HEK293T (cell line): Measurements from ENCODE around the gene CADPS.

Experiments
- BHLHE40 ChIP-seq: fragments of 450-650 bp; IDR thresholded peaks from 2 replicates; pipeline ENCODE4 v1.6.1; 2016; ENCODE audit warnings: mild to moderate bottlenecking, moderate library complexity, borderline replicate concordance
- SUZ12 ChIP-seq: fragments of 450-650 bp; IDR thresholded peaks from 2 replicates; pipeline ENCODE4 v1.6.1; 2016; ENCODE audit warnings: mild to moderate bottlenecking

DNA sequence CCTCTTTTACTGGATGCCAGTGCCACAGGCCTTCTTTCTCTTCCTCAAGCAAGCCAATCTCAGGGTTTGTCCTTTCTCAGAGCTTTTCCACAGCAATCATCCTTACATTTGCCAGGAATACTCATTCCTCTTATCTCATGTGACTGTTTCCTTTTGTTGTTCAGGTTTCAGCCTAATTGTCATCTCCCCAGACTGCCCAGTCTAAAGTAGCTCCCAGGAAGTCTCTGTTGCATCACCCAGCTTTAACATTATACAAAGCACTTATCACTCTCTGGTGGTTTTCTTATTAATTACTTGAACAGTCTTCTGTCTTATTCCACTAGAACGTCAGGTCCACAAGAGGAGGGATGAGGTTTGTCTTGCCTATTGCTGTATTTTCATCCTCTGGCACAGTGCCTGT, 65.8 kb downstream of the CADPS start:
- TF ChIP-seq BHLHE40 = no peak
- TF ChIP-seq SUZ12 = no peak
